ENCODE measurements around the gene MYO5B.
"Not testable (repeated sequence)": the region's sequence is repeated elsewhere in the genome, so short reads cannot be mapped to it uniquely, and the experiment has no call there.

GRCh38 chr18:49789560-49790134 lies 405.3 kb downstream of the MYO5B start:
- TF ChIP-seq CTCF (IDR thresholded peaks at IDR 0.05); EP300 (IDR thresholded peaks at IDR 0.05; ENCODE audit: borderline replicate concordance in 1 of 2, low read depth in 1 of 2, low read length in 1 of 2); NFIC (IDR thresholded peaks at IDR 0.05; ENCODE audit: borderline replicate concordance); RFX5 (IDR thresholded peaks at IDR 0.05; ENCODE audit: low read length); RCOR1 (IDR thresholded peaks at IDR 0.05; ENCODE audit: low read length); MXI1 (IDR thresholded peaks at IDR 0.05; ENCODE audit: low read depth, low read length); USF2 (IDR thresholded peaks at IDR 0.05; ENCODE audit: borderline replicate concordance, low read depth, low read length); GABPA (IDR thresholded peaks at IDR 0.05; ENCODE audit: low read depth); POLR2AphosphoS5 (IDR thresholded peaks at IDR 0.05; ENCODE audit: low read depth, low read length): not testable (repeated sequence)

Data from SK-N-SH (cell line).